Smooth muscle cell of the brain vasculature (primary cell): ENCODE data around the gene SLC5A4.
"Not testable (repeated sequence)": the region's sequence is repeated elsewhere in the genome, so short reads cannot be mapped to it uniquely, and the experiment has no call there.

ENCODE experiments used
- DNase-seq: peaks from one replicate; pipeline ENCODE4 v3.0.0-alpha.2; 2012; ENCODE audit warnings: low read depth, low spot score

The SLC5A4 gene

GRCh38 chr22:32200752-32201151 is 54.4 kb downstream of the SLC5A4 start:
- DNase-seq = no peak

- no peak for DNase-seq
These were observed 55.2 kb downstream of the SLC5A4 start for GRCh38 chr22:32199961-32200360.

- DNase-seq = no peak
These were observed 55.8 kb downstream of the SLC5A4 start for GRCh38 chr22:32199341-32199740.

- DNase-seq = not testable (repeated sequence)
These were observed 57.5 kb downstream of the SLC5A4 start for GRCh38 chr22:32197553-32198226.

GRCh38 chr22:32195900-32196299 is 59.2 kb downstream of the SLC5A4 start:
- not testable (repeated sequence) for DNase-seq

- not testable (repeated sequence) for DNase-seq
These were observed 61.8 kb downstream of the SLC5A4 start for GRCh38 chr22:32193346-32193745.

GRCh38 chr22:32191021-32191420 is 64.1 kb downstream of the SLC5A4 start:
- not testable (repeated sequence) for DNase-seq

GRCh38 chr22:32185821-32186220 is 69.3 kb downstream of the SLC5A4 start:
- no peak for DNase-seq

- no peak for DNase-seq
These were observed 71.5 kb downstream of the SLC5A4 start for GRCh38 chr22:32183625-32184024.

GRCh38 chr22:32181043-32181442 is 74.1 kb downstream of the SLC5A4 start:
- no peak for DNase-seq

- DNase-seq = no peak
These were observed 77.9 kb downstream of the SLC5A4 start for GRCh38 chr22:32177221-32177765.

- DNase-seq = no peak
These were observed 79.2 kb downstream of the SLC5A4 start for GRCh38 chr22:32175683-32176644.

- no peak for DNase-seq
These were observed 80.0 kb downstream of the SLC5A4 start for GRCh38 chr22:32175115-32175514.
